GM21717 (cell line): Measurements from ENCODE around the gene MRPL28.
"Not testable (repeated sequence)": the region's sequence is repeated elsewhere in the genome, so short reads cannot be mapped to it uniquely, and the experiment has no call there.

Source experiments
- ATAC-seq: cut with Tn5 transposase; IDR thresholded peaks from one replicate; pipeline ENCODE4 v1.9.1; 2021; ENCODE audit warnings: mild to moderate bottlenecking, moderate library complexity; ENCODE audit not compliant: unreplicated experiment

Gene MRPL28

DNA sequence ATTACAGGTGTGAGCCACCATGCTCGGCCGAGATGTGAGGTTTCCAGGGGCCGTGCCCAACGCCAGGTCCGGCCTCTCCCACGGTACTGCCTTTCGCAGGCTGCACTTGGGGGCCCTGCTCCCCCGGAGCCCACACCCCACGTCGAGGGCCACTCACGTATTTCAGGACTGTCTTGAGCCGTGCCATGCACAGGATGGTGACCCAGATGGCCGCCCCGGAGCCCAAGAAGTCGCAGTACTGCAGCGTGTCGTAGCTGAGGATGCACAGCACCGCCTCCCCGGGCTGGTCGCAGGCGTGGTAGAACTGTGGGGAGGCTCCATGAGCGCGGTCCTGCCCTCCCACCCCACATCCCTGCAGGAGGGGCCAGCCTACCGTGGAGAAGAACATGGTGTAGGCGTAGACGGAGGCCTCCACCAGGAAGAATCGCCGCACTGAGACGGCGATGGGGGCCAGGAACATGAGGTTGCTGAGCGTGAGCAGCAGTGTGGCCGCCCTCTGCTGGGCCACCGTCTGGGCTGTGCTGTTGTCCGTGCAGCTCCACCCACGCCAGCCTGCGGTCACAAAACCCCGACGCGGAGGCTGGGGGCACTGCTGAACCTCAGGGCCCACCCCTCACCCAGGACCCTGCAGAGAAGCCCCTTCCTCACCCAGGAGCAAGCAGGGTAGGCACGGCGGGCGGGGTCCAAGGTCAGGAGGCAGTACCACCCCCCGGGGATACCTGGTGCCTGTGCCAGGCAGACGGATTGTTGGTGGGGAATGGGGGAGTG lies 3.7 kb upstream of the MRPL28 start:
- ATAC-seq = no peak

DNA sequence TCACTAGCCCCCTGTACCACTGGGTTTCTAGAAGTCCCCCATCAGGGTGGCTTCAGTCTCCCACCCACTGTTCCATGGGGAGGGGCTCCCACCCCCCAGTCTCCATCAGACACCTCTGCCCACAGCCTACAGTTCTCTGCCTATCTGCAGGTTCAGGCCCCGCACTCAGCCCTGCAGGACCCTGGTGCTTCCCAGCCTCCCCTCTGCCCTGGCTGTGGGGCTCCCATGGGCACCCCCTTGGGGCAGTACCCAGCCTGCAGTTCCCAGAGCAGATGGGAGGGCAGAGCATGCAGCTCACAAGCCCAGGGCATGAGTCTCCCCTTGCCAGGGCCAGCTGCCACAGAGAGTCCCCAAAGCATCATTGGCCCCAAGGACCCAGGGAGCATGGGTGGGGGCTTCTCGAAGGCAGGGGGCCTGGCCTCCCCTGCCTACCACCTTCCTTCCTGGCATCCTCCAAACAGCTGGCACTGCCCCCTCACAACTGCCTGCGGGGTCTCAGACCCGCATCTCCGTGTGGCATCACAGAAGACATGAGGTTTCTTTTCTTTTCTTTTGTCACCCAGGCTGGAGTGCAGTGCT lies 2.8 kb upstream of the MRPL28 start:
- ATAC-seq = no peak

DNA sequence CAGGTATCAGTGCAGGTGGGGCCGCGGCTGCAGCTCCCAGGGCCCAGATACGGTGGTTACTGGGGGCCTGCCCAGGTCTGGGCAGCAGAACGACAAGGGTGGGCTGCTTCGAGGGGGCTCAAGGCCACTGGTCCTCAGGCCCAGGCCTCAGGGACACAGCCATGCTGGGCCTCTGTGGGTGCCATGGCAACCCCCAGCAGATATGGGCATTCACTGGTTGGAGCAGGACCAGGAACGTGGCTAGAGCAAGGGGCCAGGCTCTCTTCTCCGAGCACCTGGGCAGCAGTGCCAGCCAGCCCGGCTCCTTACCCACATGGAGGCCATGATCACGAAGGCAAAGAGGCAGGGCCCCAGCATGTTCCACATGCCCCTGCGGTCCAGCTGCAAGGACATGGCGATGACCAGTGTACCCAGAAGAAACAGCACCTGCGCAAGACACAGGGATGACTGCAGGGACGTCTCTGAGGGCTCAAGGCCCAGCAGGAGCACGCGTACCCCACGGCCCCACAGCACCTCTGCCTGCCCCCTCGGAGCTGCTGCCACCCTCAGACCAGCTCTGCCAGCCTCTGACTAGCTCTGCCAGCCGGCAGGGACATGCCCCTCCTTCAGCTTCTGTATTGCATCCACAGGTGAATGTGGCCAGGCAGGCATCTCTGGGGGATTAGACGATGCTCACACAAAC lies 2.1 kb upstream of the MRPL28 start:
- ATAC-seq = no peak

DNA sequence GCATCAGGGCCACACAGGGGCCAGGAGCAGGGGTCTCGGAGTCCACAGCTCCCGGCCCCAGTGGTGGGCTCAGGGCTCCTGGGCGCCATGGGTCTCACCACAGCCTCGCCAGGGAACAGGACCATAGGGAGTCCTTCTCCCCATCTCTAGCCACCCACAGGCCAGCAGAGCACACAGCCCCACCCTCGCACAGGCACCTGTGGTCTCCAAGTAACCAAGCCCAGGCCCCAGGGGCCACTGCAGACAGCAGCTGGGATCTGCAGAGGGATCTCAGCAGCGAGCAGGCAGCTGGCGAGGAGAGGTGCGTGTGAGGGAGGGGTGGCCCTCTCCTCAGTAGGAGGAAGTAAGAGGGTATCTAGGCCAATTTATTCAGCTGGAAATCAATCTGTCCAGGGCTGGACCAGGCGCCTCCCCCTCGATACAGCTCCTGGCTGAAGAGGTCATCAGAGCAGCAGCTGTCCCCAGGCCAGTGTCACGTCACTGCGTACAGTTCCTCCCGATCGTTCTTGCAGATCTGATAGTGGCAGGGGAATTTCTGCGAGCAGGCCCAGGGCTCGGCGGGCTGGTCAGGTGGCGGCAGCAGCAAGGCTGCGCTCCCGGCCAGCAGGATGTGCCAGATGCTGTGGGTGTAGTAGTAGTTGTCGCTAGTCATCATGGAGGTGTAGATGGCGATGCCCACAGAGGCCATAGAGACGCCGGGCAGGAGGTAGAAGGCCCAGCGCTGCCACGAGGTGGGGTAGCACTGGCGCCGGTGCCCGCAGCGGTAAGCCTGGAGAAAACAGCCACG lies 1.4 kb upstream of the MRPL28 start:
- ATAC-seq = no peak

DNA sequence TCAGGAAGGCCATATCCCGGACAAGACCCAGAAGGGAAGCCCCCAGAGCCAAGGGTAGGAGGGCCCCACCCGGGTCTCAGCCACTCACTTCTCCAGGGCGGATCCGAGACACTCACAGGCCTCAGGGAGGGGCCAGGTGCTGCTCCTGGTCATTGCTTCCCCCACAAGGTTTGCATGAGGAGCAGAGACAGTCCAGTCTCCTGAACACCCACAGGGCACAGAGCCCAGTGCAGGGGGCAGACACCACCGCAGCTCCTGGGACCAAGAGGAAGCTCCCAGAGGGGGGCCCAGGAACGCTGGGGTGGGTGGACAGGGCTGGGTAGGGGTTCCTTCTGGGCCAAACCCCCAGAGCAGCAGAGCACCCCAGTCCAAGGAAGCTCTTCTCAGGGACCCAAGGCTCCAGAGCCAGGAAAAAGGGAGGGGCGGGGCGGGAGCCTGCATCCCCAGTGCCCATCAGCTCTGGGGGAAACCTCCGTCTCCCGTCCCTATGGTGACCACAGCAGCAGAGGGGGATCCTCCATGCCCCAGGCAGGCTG lies 709 bp upstream of the MRPL28 start:
- ATAC-seq = no peak

DNA sequence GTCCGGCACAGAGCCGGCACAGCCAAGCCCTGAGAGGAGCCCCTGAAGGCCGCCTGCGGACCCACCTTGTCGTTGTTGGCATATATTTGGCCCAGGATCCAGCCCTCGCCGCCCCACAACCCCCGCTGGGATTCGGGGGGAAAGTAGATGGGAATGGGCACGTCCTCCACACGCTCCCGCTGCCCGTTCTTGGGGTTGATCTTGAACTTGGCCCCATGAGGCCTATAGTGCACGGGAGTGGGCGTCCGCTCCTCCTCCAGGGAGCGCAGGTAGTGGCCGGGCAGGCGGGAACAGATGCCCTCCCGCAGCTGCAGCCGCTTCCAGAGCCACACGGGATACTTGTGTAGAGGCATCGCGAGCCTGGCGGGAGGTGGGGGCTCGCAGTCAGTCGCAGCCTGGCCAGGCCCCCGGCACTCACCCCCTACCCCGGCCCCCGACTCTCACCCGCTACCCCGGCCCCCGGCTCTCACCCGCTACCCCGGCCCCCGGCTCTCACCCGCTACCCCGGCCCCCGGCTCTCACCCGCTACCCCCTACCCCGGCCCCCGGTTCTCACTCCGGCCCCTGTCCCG lies 387 bp downstream of the MRPL28 start:
- ATAC-seq = no peak

DNA sequence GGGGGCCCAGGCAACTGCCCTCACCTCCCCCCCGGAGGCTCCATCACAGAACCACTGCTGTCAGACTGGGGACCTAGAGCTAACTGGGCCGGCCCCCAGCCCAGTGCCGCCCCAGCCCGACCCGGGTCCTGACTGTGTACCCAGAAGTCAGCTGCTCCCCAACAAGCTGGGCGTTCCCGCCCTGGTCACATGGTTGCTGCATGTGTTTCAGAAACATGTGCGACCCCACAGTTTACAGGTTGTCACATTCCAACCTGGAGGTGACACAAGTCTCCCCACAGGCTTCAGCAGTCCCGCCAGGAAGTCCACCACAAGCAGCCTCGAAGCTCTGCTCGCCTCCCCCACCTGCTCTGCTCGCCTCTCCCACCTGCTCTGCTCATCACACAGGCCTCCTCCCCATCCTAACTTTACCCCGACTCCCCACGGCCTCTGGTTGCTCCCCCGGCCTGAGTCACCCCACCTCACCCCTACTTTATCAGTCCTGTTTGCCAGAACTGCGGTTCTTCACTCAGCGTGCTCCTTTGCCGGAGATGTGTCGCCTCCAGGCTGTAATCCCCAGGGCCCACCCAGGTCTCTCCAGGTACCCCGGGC lies 968 bp downstream of the MRPL28 start:
- no peak for ATAC-seq

DNA sequence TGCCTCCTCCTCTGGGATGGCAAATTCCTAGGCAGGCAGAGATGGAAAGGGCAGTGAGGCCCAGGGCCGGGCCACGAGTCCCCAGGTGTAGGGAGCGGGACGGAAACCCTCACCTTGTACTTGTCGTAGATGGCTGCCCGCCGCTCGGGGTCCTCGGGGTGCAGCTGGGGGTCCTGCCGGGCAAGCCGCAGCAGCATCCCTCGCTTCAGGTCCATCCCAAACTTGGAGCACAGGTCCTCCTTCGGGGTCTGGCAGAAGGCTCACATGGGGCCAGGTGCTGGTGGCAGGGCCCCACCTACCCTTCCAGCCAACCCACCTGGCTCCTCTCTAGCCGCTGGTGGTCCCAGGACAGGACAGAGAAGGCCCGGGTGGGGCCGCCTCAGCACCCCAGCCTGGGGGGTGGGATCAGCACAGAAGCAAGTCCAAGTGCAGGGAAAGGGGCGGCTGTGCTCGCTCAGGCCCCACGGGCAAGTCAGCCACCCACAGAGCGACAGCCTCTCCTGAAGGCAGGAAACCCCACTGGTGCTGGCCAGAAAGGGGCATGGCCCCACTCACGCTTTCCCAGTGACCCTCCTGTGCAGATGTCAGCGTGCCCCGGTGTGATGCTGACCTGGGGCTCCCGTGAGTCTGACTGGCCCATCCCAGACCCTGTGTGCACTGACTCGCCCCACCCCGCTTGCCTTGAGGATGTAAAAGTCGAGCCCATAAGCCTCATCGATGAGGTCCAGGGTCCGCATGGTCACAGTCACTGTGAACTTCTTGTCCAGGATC lies 1.8 kb downstream of the MRPL28 start:
- no peak for ATAC-seq

DNA sequence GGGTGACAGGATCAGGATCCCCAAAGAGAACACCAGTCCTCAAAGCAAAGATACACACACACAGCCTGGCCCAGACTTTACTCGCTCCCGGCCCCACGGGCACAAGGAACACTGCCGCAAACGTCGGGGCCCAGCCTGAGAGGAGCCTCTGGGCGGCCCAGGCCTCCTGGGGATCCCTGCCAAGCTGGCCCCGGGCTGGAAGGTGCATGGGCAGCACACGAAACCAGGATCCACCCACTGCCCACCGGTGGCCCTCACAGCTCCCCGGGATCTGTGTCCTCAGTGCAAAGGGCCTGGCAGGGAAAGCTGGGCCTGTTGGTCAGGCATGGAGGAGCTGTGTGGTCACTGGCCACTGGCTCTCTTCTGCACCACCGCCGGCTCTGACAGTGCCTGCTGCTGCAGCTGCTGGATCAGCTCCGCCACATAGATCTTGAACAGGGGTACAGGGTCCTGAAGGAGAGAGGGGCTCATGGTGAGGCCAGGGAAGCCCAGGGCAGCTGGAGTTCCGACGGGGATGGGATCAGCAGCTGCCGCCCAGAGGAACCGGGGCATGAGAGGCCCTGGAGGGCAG lies 2.9 kb downstream of the MRPL28 start:
- no peak for ATAC-seq

DNA sequence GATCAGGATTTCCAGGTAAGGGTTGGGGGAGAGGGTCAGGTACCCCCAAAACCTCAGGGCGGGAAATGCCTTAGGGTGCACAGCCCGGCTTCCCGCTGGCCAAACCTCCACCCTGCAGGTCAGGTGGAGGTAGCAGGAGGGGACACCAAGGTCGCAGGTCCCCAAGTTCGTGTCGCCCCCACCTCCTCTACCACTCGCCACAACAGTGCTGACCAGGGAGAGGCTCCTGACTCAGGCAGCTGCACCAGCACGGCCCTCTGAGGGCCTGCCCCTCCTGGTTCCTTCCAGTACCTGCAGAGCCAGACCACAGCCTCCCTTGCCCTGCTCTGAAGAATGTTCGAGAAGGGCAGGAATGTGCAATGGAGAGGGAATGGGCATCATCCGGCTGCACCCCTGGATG lies 3.9 kb downstream of the MRPL28 start:
- ATAC-seq = no peak

DNA sequence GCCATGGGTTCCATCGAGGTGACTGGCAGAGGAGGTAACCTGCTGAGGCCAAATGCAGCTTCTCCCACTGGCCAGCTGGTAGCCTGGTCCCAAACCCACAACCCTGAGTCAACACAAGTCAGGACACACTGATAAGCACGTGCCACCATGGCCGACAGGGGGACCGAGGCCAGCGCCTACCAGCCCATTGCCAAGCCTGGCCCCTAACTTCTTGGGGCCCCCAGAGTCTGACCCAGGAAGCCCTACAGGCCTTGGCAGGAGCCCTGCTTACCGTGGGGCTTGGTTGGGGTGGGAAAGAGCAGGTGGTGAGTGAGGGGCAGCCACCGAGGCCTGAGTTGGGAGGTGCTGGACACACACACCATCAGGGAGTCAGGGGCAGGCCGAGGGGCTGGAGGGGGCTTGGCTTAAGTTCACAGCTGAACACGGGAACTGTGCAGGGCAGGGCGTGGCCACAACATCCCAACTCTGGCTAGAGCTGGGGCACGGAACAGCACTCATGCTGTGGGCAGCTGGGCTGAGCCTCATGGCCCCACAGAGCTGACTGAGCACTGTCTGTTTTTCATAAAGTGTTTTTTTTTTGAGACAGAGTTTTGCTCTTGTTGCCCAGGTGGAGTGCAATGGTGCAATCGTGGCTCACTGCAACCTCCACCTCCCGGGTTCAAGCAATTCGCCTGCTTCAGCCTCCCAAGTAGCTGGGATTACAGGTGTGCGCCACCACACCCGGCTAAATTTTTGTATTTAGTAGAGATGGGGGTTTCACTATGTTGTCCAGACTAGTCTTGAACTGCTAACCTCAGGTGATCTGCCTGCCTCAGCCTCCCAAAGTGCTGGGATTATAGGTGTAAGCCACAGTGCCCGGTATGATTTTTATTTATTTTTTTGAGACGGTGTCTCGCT lies 5.5 kb downstream of the MRPL28 start:
- ATAC-seq = no peak

DNA sequence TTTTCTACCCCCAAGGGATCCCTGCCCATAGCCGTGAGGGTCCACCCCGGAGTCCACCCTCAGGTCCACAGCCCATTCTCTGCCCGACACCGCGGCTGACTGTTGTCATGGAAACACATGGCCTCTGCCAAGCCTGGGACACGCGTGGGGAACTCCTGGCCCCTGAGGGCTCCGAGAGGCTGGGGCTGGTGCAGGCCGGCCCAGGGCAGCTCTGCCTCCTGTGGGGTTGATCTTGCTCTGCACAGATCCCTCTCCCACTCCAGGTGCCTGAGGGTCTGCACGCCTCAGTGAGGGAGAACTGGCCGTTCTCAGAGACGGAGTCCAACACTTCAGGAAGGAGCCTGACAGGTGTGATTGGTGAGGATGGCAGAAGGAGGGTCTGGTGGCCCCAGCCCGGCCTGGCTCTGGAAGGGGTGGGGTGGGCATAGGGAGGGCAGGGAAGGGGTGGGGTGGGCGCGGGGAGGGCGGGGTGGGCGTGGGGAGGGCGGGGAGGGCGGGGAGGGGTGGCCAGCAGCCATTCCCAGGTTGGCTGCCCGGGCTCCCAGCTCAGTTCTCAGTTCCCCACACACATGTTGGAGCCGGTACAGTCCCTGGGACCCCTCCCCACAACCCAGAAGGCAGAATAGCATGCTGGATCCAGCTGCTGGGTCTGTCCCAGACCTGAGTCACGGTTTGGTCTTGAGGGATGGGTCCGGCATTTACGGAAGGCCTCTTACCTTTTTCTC lies 6.4 kb downstream of the MRPL28 start:
- no peak for ATAC-seq

DNA sequence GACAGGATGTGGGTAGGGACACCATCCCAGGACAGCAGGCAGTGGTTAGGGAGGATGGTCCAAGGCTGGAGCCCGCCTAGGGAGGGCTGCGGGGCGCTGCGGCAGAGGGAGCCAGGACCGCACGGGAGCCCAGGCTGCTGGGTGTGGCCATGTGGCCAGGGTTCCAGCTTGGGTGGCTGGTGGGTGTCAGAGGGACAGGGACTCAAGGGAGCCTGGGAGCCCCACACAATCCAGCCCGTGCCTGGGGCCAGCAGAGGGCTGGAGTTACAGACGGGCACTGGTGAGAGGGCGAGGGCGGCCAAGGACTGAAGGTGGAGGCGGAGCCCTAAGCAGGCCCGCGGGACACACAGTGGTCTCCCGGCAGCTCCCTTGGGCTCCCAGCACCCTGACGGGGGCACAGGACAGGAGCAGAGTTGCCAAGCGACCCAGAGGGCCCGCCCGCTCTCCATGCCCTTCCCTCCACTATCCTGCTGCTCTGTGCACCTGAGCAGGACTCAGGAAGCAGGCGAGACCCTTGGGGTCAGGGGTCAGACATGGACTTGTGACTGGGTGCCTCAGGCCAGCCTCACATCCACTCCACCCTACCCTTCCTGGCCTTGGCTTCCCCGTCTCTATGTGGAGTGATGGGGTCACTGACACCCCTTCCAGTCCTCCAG lies 7.1 kb downstream of the MRPL28 start:
- no peak for ATAC-seq

DNA sequence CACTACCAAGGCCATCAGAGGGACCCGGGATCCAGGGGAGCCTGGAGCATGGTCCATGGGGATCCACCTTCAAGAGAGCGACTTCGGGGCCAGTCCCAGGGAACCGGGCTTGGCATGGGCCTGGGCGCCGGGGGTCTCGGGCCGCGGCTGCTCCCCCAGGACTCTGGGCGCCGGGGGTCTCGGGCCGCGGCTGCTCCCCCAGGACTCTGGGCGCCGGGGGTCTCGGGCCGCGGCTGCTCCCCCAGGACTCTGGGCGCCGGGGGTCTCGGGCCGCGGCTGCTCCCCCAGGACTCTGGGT lies 7.7 kb downstream of the MRPL28 start:
- not testable (repeated sequence) for ATAC-seq

DNA sequence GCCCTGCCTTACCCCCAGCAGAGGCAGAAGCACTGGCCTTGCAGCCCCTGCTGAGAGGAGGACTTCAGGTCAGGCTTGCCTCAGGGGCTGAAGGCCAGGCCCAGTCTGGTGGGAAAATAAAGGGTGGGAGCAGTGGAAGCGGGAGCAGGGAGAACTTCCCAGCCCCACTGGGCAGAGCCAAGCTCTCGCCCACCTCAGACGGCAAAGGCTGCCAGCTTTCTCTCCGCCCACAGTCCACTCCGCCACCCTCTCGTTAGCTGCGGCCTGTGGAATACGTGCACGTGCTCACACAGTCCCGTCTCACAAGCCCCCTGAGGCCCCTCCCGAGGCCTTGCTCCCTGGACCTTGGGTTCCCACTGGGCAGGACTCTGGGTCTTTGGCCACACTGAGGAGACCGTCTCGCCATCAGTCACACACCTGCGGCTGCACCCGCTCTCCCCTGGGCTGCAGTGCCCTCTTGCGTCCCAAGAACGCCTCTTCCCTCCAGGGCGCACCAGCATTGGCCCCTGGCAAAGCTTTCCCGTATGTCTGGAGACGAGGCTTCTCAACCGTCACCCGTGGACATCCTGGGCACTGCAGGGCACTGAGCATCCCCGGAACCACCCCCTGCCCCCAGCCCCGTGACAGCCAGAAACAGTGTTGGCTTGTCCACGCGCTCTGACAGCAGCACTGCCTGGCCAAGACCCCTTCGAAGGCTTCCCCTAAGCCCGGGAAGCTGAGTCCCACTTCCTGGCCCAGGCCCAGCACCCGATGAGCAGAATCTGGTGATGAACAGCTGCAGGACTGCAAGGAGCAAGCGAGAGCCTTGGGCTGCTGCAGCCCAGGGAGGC lies 8.3 kb downstream of the MRPL28 start:
- ATAC-seq = no peak

DNA sequence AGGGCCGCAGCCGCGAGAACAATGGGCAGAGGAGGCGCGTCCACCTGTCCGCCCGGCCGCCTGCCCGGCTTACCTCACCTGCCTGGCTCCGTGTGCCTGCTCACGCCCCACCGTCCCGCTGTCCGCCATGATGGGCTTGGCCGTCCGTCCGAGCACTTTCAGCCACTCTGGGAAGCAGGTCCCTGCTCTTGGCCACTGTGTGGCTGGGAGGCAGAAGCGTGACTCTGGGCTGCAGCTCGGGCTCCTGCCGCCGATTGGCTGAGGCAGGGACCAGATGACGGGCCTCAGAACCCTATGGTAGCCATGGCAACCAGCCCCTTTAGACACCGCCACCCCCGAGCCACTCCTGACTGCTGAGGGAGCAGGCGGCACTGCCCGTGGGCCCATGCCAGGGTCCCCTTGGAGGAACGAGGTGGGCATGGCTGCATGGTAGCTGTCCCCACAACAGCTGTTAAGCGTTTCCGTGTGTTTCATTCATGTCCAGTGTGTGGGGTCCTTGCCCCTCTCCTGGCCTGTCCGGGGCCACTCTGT lies 8.9 kb downstream of the MRPL28 start:
- no peak for ATAC-seq
